IPS-15b (cell line): ENCODE data around the gene KRTAP5-3.
"Not testable (repeated sequence)": the region's sequence is repeated elsewhere in the genome, so short reads cannot be mapped to it uniquely, and the experiment has no call there.

Source experiments
- H3K27me3 ChIP-seq: one replicate; pipeline ENCODE4 v1.6.1; 2013; ENCODE audit warnings: low read length; ENCODE audit not compliant: control insufficient read depth, insufficient read depth
- H3K36me3 ChIP-seq: one replicate; pipeline ENCODE4 v1.6.1; 2013; ENCODE audit warnings: low read length; ENCODE audit not compliant: control insufficient read depth, insufficient read depth
- H3K4me1 ChIP-seq: one replicate; pipeline ENCODE4 v1.6.1; 2013; ENCODE audit warnings: mild to moderate bottlenecking, low read length; ENCODE audit not compliant: control insufficient read depth, insufficient read depth
- H3K4me3 ChIP-seq: one replicate; pipeline ENCODE4 v1.5.1; 2013; ENCODE audit warnings: low read depth, low read length
- H3K9ac ChIP-seq: one replicate; pipeline ENCODE4 v1.6.1; 2013; ENCODE audit warnings: low read depth, mild to moderate bottlenecking, low read length
- H3K9me3 ChIP-seq: one replicate; pipeline ENCODE4 v1.6.1; 2013; ENCODE audit warnings: mild to moderate bottlenecking, low read length; ENCODE audit not compliant: control insufficient read depth, insufficient read depth

KRTAP5-3 gene

GRCh38 chr11:1601663-1602062 lies 6.6 kb downstream of the KRTAP5-3 start:
- H3K4me3 ChIP-seq, H3K4me1 ChIP-seq, H3K27me3 ChIP-seq, H3K9ac ChIP-seq, H3K9me3 ChIP-seq, H3K36me3 ChIP-seq: not testable (repeated sequence)

- Histone ChIP-seq H3K36me3 (no peaks in the 10 kb centered on the region), H3K9ac (no peak overlapping the region), H3K4me3 (no peak overlapping the region), H3K27me3 (peaks cover 4% of the 10 kb centered on the region), H3K9me3 (no peaks in the 10 kb centered on the region), H3K4me1 (peaks cover 16% of the 10 kb centered on the region)
Observed at GRCh38 chr11:1600626-1601025, 7.6 kb downstream of the KRTAP5-3 start.

- peaks cover 17% of the 10 kb centered on the region for H3K4me1 ChIP-seq
- H3K9me3 ChIP-seq, result no peaks in the 10 kb centered on the region
- H3K9ac ChIP-seq, result no peak overlapping the region
- H3K36me3 ChIP-seq, result no peaks in the 10 kb centered on the region
- H3K27me3 ChIP-seq, result peaks cover 4% of the 10 kb centered on the region
- no peak overlapping the region for H3K4me3 ChIP-seq
Observed at GRCh38 chr11:1598816-1599215, 9.4 kb downstream of the KRTAP5-3 start.

- not testable (repeated sequence) for H3K27me3 ChIP-seq, H3K9me3 ChIP-seq, H3K4me3 ChIP-seq, H3K36me3 ChIP-seq, H3K9ac ChIP-seq
- peaks cover 17% of the 10 kb centered on the region for H3K4me1 ChIP-seq
Observed at GRCh38 chr11:1598406-1598805, 9.9 kb downstream of the KRTAP5-3 start.

GRCh38 chr11:1597994-1598380 lies 10.3 kb downstream of the KRTAP5-3 start, which contains the start of gene KRTAP5-2:
TSS of gene KRTAP5-2 (minus strand) at chr11:1598294. CDS start at chr11:1598250, 44 bp downstream.
- Histone ChIP-seq H3K4me1 (peaks cover 17% of the 10 kb centered on the region), H3K27me3 (peaks cover 4% of the 10 kb centered on the region), H3K4me3 (no peak within 1 kb of the TSS), H3K36me3 (no peaks in the 10 kb centered on the region), H3K9me3 (no peaks in the 10 kb centered on the region), H3K9ac (no peak within 1 kb of the TSS)

- H3K9ac ChIP-seq, result no peak overlapping the region
- H3K4me3 ChIP-seq, result no peak overlapping the region
- H3K27me3 ChIP-seq, result peaks cover 4% of the 10 kb centered on the region
- H3K36me3 ChIP-seq, result no peaks in the 10 kb centered on the region
- no peaks in the 10 kb centered on the region for H3K9me3 ChIP-seq
- peaks cover 17% of the 10 kb centered on the region for H3K4me1 ChIP-seq
Observed at GRCh38 chr11:1597331-1597993, 10.8 kb downstream of the KRTAP5-3 start.

- H3K9ac ChIP-seq, result peak overlapping the region; percentile 65
- not testable (repeated sequence) for H3K27me3 ChIP-seq, H3K9me3 ChIP-seq, H3K36me3 ChIP-seq, H3K4me3 ChIP-seq
- peaks cover 17% of the 10 kb centered on the region for H3K4me1 ChIP-seq
Observed at GRCh38 chr11:1596576-1597121, 11.6 kb downstream of the KRTAP5-3 start.

GRCh38 chr11:1595994-1596575 lies 12.2 kb downstream of the KRTAP5-3 start:
- not testable (repeated sequence) for H3K9ac ChIP-seq, H3K27me3 ChIP-seq, H3K9me3 ChIP-seq, H3K4me3 ChIP-seq, H3K36me3 ChIP-seq
- H3K4me1 ChIP-seq, result peaks cover 17% of the 10 kb centered on the region

GRCh38 chr11:1592628-1593027 lies 15.6 kb downstream of the KRTAP5-3 start:
- Histone ChIP-seq H3K4me3 (no peak overlapping the region), H3K36me3 (no peaks in the 10 kb centered on the region), H3K9ac (no peak overlapping the region), H3K9me3 (no peaks in the 10 kb centered on the region), H3K27me3 (peaks cover 4% of the 10 kb centered on the region), H3K4me1 (peaks cover 13% of the 10 kb centered on the region)

GRCh38 chr11:1589996-1590395 lies 18.3 kb downstream of the KRTAP5-3 start:
- Histone ChIP-seq H3K4me3 (no peak overlapping the region), H3K27me3 (no peaks in the 10 kb centered on the region), H3K9me3 (no peaks in the 10 kb centered on the region), H3K36me3 (no peaks in the 10 kb centered on the region), H3K9ac (no peak overlapping the region), H3K4me1 (no peaks in the 10 kb centered on the region)

GRCh38 chr11:1589191-1589963 lies 18.9 kb downstream of the KRTAP5-3 start:
- not testable (repeated sequence) for H3K9me3 ChIP-seq, H3K4me1 ChIP-seq, H3K4me3 ChIP-seq, H3K27me3 ChIP-seq, H3K9ac ChIP-seq, H3K36me3 ChIP-seq

GRCh38 chr11:1586699-1587098 lies 21.6 kb downstream of the KRTAP5-3 start:
- Histone ChIP-seq H3K9ac (no peak overlapping the region), H3K27me3 (no peaks in the 10 kb centered on the region), H3K4me1 (no peaks in the 10 kb centered on the region)

More at GRCh38 chr11:1586699-1587098, 21.6 kb downstream of the KRTAP5-3 start:
- Histone ChIP-seq H3K36me3 (no peaks in the 10 kb centered on the region), H3K9me3 (no peaks in the 10 kb centered on the region), H3K4me3 (no peak overlapping the region)
